Ishikawa (cell line): ENCODE data around the gene GLUL.

Source experiments
- CREB1 ChIP-seq: IDR thresholded peaks from 2 replicates; pipeline ENCODE4 v1.6.1; 2012; ENCODE audit warnings: low read depth
- MAX ChIP-seq: IDR thresholded peaks from 2 replicates; pipeline ENCODE4 v1.6.1; 2012
- RAD21 ChIP-seq: IDR thresholded peaks from 2 replicates; pipeline ENCODE4 v1.6.1; 2012; ENCODE audit warnings: low read depth
- TF ChIP-seq, protein P1 (sequence below): IDR thresholded peaks from 2 replicates; pipeline ENCODE4 v1.6.1; 2012; ENCODE audit warnings: low read depth, mild to moderate bottlenecking

GRCh38 chr1:182410620-182411273 is 19.2 kb upstream of the GLUL start:
- TF ChIP-seq, protein P1, sequence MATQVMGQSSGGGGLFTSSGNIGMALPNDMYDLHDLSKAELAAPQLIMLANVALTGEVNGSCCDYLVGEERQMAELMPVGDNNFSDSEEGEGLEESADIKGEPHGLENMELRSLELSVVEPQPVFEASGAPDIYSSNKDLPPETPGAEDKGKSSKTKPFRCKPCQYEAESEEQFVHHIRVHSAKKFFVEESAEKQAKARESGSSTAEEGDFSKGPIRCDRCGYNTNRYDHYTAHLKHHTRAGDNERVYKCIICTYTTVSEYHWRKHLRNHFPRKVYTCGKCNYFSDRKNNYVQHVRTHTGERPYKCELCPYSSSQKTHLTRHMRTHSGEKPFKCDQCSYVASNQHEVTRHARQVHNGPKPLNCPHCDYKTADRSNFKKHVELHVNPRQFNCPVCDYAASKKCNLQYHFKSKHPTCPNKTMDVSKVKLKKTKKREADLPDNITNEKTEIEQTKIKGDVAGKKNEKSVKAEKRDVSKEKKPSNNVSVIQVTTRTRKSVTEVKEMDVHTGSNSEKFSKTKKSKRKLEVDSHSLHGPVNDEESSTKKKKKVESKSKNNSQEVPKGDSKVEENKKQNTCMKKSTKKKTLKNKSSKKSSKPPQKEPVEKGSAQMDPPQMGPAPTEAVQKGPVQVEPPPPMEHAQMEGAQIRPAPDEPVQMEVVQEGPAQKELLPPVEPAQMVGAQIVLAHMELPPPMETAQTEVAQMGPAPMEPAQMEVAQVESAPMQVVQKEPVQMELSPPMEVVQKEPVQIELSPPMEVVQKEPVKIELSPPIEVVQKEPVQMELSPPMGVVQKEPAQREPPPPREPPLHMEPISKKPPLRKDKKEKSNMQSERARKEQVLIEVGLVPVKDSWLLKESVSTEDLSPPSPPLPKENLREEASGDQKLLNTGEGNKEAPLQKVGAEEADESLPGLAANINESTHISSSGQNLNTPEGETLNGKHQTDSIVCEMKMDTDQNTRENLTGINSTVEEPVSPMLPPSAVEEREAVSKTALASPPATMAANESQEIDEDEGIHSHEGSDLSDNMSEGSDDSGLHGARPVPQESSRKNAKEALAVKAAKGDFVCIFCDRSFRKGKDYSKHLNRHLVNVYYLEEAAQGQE: no peak
- TF ChIP-seq MAX (no peak), CREB1 (no peak), RAD21 (no peak)
